HG02943 (cell line): Measurements from ENCODE around the gene MST1.

Experiments
- ATAC-seq: cut with Tn5 transposase; IDR thresholded peaks from one replicate; pipeline ENCODE4 v1.9.1; 2021; ENCODE audit warnings: mild to moderate bottlenecking, low read depth, moderate library complexity; ENCODE audit not compliant: unreplicated experiment

The MST1 gene

GRCh38 chr3:49718858-49719213 is 29.6 kb upstream of the MST1 start:
- ATAC-seq = no peak

GRCh38 chr3:49717959-49718857 is 28.9 kb upstream of the MST1 start:
- no peak for ATAC-seq

GRCh38 chr3:49717211-49717958 is 28.1 kb upstream of the MST1 start:
- no peak for ATAC-seq

- ATAC-seq = no peak
Measured at GRCh38 chr3:49716691-49717210, 27.5 kb upstream of the MST1 start.

- ATAC-seq = no peak
Measured at GRCh38 chr3:49716169-49716568, 26.9 kb upstream of the MST1 start.

GRCh38 chr3:49715611-49716121 is 26.4 kb upstream of the MST1 start:
- no peak for ATAC-seq

GRCh38 chr3:49714728-49715550 is 25.7 kb upstream of the MST1 start:
- ATAC-seq = no peak

- ATAC-seq = no peak
Measured at GRCh38 chr3:49713336-49714105, 24.2 kb upstream of the MST1 start.

- no peak for ATAC-seq
Measured at GRCh38 chr3:49712631-49713317, 23.5 kb upstream of the MST1 start.

GRCh38 chr3:49712166-49712565 is 22.9 kb upstream of the MST1 start:
- ATAC-seq = no peak

GRCh38 chr3:49711489-49711888 is 22.2 kb upstream of the MST1 start:
- ATAC-seq = no peak

- ATAC-seq = no peak
Measured at GRCh38 chr3:49709852-49710251, 20.6 kb upstream of the MST1 start.

- no peak for ATAC-seq
Measured at GRCh38 chr3:49707113-49707480, 17.8 kb upstream of the MST1 start.

- ATAC-seq = no peak
Measured at GRCh38 chr3:49706456-49707112, 17.3 kb upstream of the MST1 start.

GRCh38 chr3:49705390-49705960 is 16.2 kb upstream of the MST1 start:
- ATAC-seq = no peak

- ATAC-seq = no peak
Measured at GRCh38 chr3:49704629-49705028, 15.4 kb upstream of the MST1 start.

GRCh38 chr3:49703956-49704355 is 14.7 kb upstream of the MST1 start:
- ATAC-seq = no peak

- ATAC-seq = no peak
Measured at GRCh38 chr3:49703443-49703927, 14.2 kb upstream of the MST1 start.
